BLaER1 treated with 17β-estradiol and CSF1 and Interleukin-3, amounts not matched to agents 10 nM and 100 nM (cell line): ENCODE measurements around the gene TBC1D8.

Experiments
- H3K27ac ChIP-seq, 11 experiments: shearing (Covaris generic); formaldehyde crosslinking; 2 replicates each; pipeline ENCODE4 v1.8.1; 2022
- H3K27me3 ChIP-seq, 11 experiments: shearing (Covaris generic); formaldehyde crosslinking; 2 replicates each; pipeline ENCODE4 v1.8.1; 2022
- H3K36me3 ChIP-seq, 11 experiments: shearing (Covaris generic); formaldehyde crosslinking; 2 replicates each; pipeline ENCODE4 v1.8.1; 2022
- H3K4me1 ChIP-seq, 10 experiments: shearing (Covaris generic); formaldehyde crosslinking; 2 replicates each; pipeline ENCODE4 v1.8.1; 2022
- H3K4me2 ChIP-seq, 11 experiments: shearing (Covaris generic); formaldehyde crosslinking; 2 replicates each; pipeline ENCODE4 v1.8.1; 2022
- H3K4me3 ChIP-seq, 10 experiments: shearing (Covaris generic); formaldehyde crosslinking; 2 replicates each; pipeline ENCODE4 v1.8.1; 2022
- H3K9ac ChIP-seq, 11 experiments: shearing (Covaris generic); formaldehyde crosslinking; 2 replicates each; pipeline ENCODE4 v1.8.1; 2022
- H3K9me3 ChIP-seq, 11 experiments: shearing (Covaris generic); formaldehyde crosslinking; replicated peaks in 1 of 11; 2 replicates each; pipeline ENCODE4 v1.8.1; 2022
- H4K20me1 ChIP-seq, 11 experiments: shearing (Covaris generic); formaldehyde crosslinking; 2 replicates each; pipeline ENCODE4 v1.8.1; 2022
- Cebpa-rat ChIP-seq, 11 experiments: shearing (Covaris generic); IDR thresholded peaks; 2 replicates each; pipeline ENCODE4 v1.8.1; 2022

The TBC1D8 gene

GRCh38 chr2:100972452-100972851 lies 178.7 kb downstream of the TBC1D8 start:
- no peak for TF ChIP-seq Cebpa-rat (IDR thresholded peaks at IDR 0.05)

GRCh38 chr2:100971221-100971620 lies 180.0 kb downstream of the TBC1D8 start:
- H3K4me2 ChIP-seq = no peak overlapping the region
- no peak for TF ChIP-seq Cebpa-rat (IDR thresholded peaks at IDR 0.05)
- H3K9ac ChIP-seq = no peak overlapping the region
- no peak overlapping the region for H3K4me3 ChIP-seq
- no peaks in the 10 kb centered on the region for H4K20me1 ChIP-seq
- H3K36me3 ChIP-seq = no peaks in the 10 kb centered on the region
- peaks cover 4 to 23% (median 21%) of the 10 kb centered on the region in 10 experiments for H3K4me1 ChIP-seq
- no peak overlapping the region for H3K27ac ChIP-seq
- H3K27me3 ChIP-seq = no peaks in the 10 kb centered on the region
- no peaks in the 10 kb centered on the region for H3K9me3 ChIP-seq

More at GRCh38 chr2:100972452-100972851, 178.7 kb downstream of the TBC1D8 start:
- peaks cover 16 to 36% (median 33%) of the 10 kb centered on the region in 10 experiments for H3K4me1 ChIP-seq
- no peak overlapping the region for H3K27ac ChIP-seq
- no peaks in the 10 kb centered on the region for H3K9me3 ChIP-seq
- no peaks in the 10 kb centered on the region for H3K36me3 ChIP-seq
- no peak overlapping the region for H3K4me2 ChIP-seq
- no peaks in the 10 kb centered on the region; a peak in 1 of 22 replicates for H4K20me1 ChIP-seq
- H3K27me3 ChIP-seq = no peaks in the 10 kb centered on the region
- H3K9ac ChIP-seq = no peak overlapping the region
- H3K4me3 ChIP-seq = no peak overlapping the region

GRCh38 chr2:100969998-100970397 lies 181.2 kb downstream of the TBC1D8 start:
- Histone ChIP-seq H3K27me3 (no peaks in the 10 kb centered on the region), H3K9ac (no peak overlapping the region), H4K20me1 (no peaks in the 10 kb centered on the region), H3K4me1 (peaks cover 0 to 11% (median 9%) of the 10 kb centered on the region in 10 experiments; a peak in 13 of 20 replicates), H3K4me2 (no peak overlapping the region), H3K36me3 (no peaks in the 10 kb centered on the region), H3K9me3 (no peaks in the 10 kb centered on the region), H3K4me3 (no peak overlapping the region), H3K27ac (no peak overlapping the region)
- TF ChIP-seq Cebpa-rat (IDR thresholded peaks at IDR 0.05) = no peak

GRCh38 chr2:100968146-100969145 lies 182.7 kb downstream of the TBC1D8 start:
- Histone ChIP-seq H4K20me1 (no peaks in the 10 kb centered on the region), H3K27me3 (no peaks in the 10 kb centered on the region), H3K4me2 (no peak overlapping the region), H3K4me3 (no peak overlapping the region), H3K9ac (no peak overlapping the region), H3K27ac (no peak overlapping the region), H3K9me3 (no peaks in the 10 kb centered on the region), H3K36me3 (no peaks in the 10 kb centered on the region), H3K4me1 (no peaks in the 10 kb centered on the region)
- TF ChIP-seq Cebpa-rat (IDR thresholded peaks at IDR 0.05) = no peak

GRCh38 chr2:100967716-100968115 lies 183.5 kb downstream of the TBC1D8 start:
- Histone ChIP-seq H3K4me2 (no peak overlapping the region), H3K4me3 (no peak overlapping the region), H3K27ac (no peak overlapping the region), H3K36me3 (no peaks in the 10 kb centered on the region), H3K27me3 (no peaks in the 10 kb centered on the region), H4K20me1 (no peaks in the 10 kb centered on the region; a peak in 1 of 22 replicates), H3K4me1 (no peaks in the 10 kb centered on the region), H3K9ac (no peak overlapping the region), H3K9me3 (no peaks in the 10 kb centered on the region)
- TF ChIP-seq Cebpa-rat (IDR thresholded peaks at IDR 0.05) = no peak

GRCh38 chr2:100965596-100965995 lies 185.6 kb downstream of the TBC1D8 start:
- no peak overlapping the region for H3K4me3 ChIP-seq
- TF ChIP-seq Cebpa-rat (IDR thresholded peaks at IDR 0.05) = no peak
- H3K9ac ChIP-seq = no peak overlapping the region
- no peaks in the 10 kb centered on the region for H3K36me3 ChIP-seq
- H3K27me3 ChIP-seq = no peaks in the 10 kb centered on the region
- H3K4me1 ChIP-seq = no peaks in the 10 kb centered on the region
- H3K9me3 ChIP-seq = no peaks in the 10 kb centered on the region
- H4K20me1 ChIP-seq = no peaks in the 10 kb centered on the region; a peak in 1 of 22 replicates
- H3K27ac ChIP-seq = no peak overlapping the region
- no peak overlapping the region for H3K4me2 ChIP-seq

GRCh38 chr2:100964681-100965169 lies 186.5 kb downstream of the TBC1D8 start:
- H3K4me2 ChIP-seq = no peak overlapping the region
- TF ChIP-seq Cebpa-rat (IDR thresholded peaks at IDR 0.05) = no peak

GRCh38 chr2:100964222-100964621 lies 187.0 kb downstream of the TBC1D8 start:
- H3K4me2 ChIP-seq = no peak overlapping the region
- no peak overlapping the region for H3K27ac ChIP-seq
- no peak for TF ChIP-seq Cebpa-rat (IDR thresholded peaks at IDR 0.05)
- H3K36me3 ChIP-seq = no peaks in the 10 kb centered on the region
- H3K9me3 ChIP-seq = no peaks in the 10 kb centered on the region
- no peak overlapping the region for H3K4me3 ChIP-seq
- H3K9ac ChIP-seq = no peak overlapping the region
- H3K27me3 ChIP-seq = no peaks in the 10 kb centered on the region
- H3K4me1 ChIP-seq = no peaks in the 10 kb centered on the region
- no peaks in the 10 kb centered on the region; a peak in 1 of 22 replicates for H4K20me1 ChIP-seq

More at GRCh38 chr2:100964681-100965169, 186.5 kb downstream of the TBC1D8 start:
- no peak overlapping the region for H3K4me3 ChIP-seq
- no peaks in the 10 kb centered on the region for H3K36me3 ChIP-seq
- no peaks in the 10 kb centered on the region for H3K4me1 ChIP-seq
- no peaks in the 10 kb centered on the region for H3K27me3 ChIP-seq
- H3K9me3 ChIP-seq = no peaks in the 10 kb centered on the region
- no peak overlapping the region for H3K27ac ChIP-seq
- no peaks in the 10 kb centered on the region; a peak in 1 of 22 replicates for H4K20me1 ChIP-seq
- no peak overlapping the region for H3K9ac ChIP-seq

- H3K4me3 ChIP-seq = no peak overlapping the region
- H4K20me1 ChIP-seq = no peaks in the 10 kb centered on the region; a peak in 1 of 22 replicates
- no peaks in the 10 kb centered on the region for H3K9me3 ChIP-seq
- H3K4me2 ChIP-seq = no peak overlapping the region
- H3K4me1 ChIP-seq = no peaks in the 10 kb centered on the region
- H3K9ac ChIP-seq = no peak overlapping the region
- TF ChIP-seq Cebpa-rat (IDR thresholded peaks at IDR 0.05) = no peak
- no peaks in the 10 kb centered on the region for H3K36me3 ChIP-seq
- no peak overlapping the region for H3K27ac ChIP-seq
- no peaks in the 10 kb centered on the region for H3K27me3 ChIP-seq
These were observed 188.2 kb downstream of the TBC1D8 start for GRCh38 chr2:100963026-100963375.
